Measurements from ENCODE around the gene MUS81. TPM values are rescaled to one million over a fixed set of nuclear protein-coding genes. Genes with fewer than 3 reads are reported as not detected.

Gene MUS81
- total and polyA plus RNA-seq, 7 donors: 28.0 to 55.3 (median 32.8) TPM

- ATAC-seq (peak in 2 of 4 donors; percentile 7 to 13), DNase-seq (no peak)
- no peak overlapping the region for H3K4me3 ChIP-seq
- intact Hi-C loops (cut with DNase I): no loop called here
- H3K36me3 ChIP-seq (ENCODE audit: insufficient read depth in 1 of 2, low read depth in 1 of 2): peaks cover 7 to 48% of the 10 kb centered on the region in 2 donors
- 65 to 74% (median 72%) methylated on average over 20 of the region's 20 CpGs for WGBS, 3 donors
- H3K4me1 ChIP-seq: no peaks in the 10 kb centered on the region
- H3K27me3 ChIP-seq (ENCODE audit: insufficient read depth in 3 of 3, low read length in 2 of 3): no peaks in the 10 kb centered on the region
- TF ChIP-seq CTCF (IDR thresholded peaks at IDR 0.05): no peak
- H3K9me3 ChIP-seq: peaks cover 4% of the 10 kb centered on the region
- H3K27ac ChIP-seq: no peak overlapping the region
Observed at GRCh38 chr11:65850217-65851082, 9.8 kb upstream of the MUS81 start.

- Histone ChIP-seq H3K9me3 (peaks cover 4% of the 10 kb centered on the region), H3K4me1 (peaks cover 5% of the 10 kb centered on the region), H3K27ac (no peak overlapping the region), H3K4me3 (no peak overlapping the region), H3K27me3 (ENCODE audit: insufficient read depth in 3 of 3, low read length in 2 of 3) (no peaks in the 10 kb centered on the region), H3K36me3 (ENCODE audit: insufficient read depth in 1 of 2, low read depth in 1 of 2) (peaks cover 7 to 55% of the 10 kb centered on the region in 2 donors)
- peak; percentile 34 for TF ChIP-seq CTCF (IDR thresholded peaks at IDR 0.05)
- ATAC-seq: peak in 1 of 4 donors; percentile 22
- no peak for DNase-seq
- intact Hi-C loops (cut with DNase I): no loop called here
- WGBS, 3 donors: 87 to 93% (median 89%) methylated on average over 14 of the region's 14 CpGs
Observed at GRCh38 chr11:65851083-65851579, 9.1 kb upstream of the MUS81 start.

- Histone ChIP-seq H3K36me3 (ENCODE audit: insufficient read depth in 1 of 2, low read depth in 1 of 2) (peaks cover 7 to 56% of the 10 kb centered on the region in 2 donors), H3K4me3 (no peak overlapping the region), H3K27ac (no peak overlapping the region), H3K9me3 (peaks cover 4% of the 10 kb centered on the region), H3K4me1 (peaks cover 7% of the 10 kb centered on the region), H3K27me3 (ENCODE audit: insufficient read depth in 3 of 3, low read length in 2 of 3) (no peaks in the 10 kb centered on the region)
- ATAC-seq (no peak), DNase-seq (no peak)
- intact Hi-C loops (cut with DNase I): no loop called here
- 85 to 90% (median 89%) methylated on average over 10 of the region's 10 CpGs for WGBS, 3 donors
- no peak for TF ChIP-seq CTCF (IDR thresholded peaks at IDR 0.05)
Observed at GRCh38 chr11:65851811-65852507, 8.3 kb upstream of the MUS81 start.

GRCh38 chr11:65852508-65853245, 7.6 kb upstream of the MUS81 start:
- TF ChIP-seq CTCF (IDR thresholded peaks at IDR 0.05): no peak
- Histone ChIP-seq H3K27ac (no peak overlapping the region), H3K27me3 (ENCODE audit: insufficient read depth in 3 of 3, low read length in 2 of 3) (no peaks in the 10 kb centered on the region), H3K36me3 (ENCODE audit: insufficient read depth in 1 of 2, low read depth in 1 of 2) (peaks cover 7 to 56% of the 10 kb centered on the region in 2 donors), H3K4me3 (no peak overlapping the region), H3K9me3 (peaks cover 4% of the 10 kb centered on the region), H3K4me1 (peaks cover 7% of the 10 kb centered on the region)
- WGBS, 3 donors: 93 to 95% (median 93%) methylated on average over 28 to 33 of the region's 33 CpGs
- intact Hi-C loops (cut with DNase I): no loop called here
- DNase-seq (no peak), ATAC-seq (no peak)
